Activated B cell treated with CpG ODN at 0.5 μM for 24 hours (primary cell): Measurements from ENCODE around the gene ABCA8. TPM values are rescaled to one million over a fixed set of nuclear protein-coding genes. Genes with fewer than 3 reads are reported as not detected.

ENCODE experiments used
- ATAC-seq: fragments of 200-7000 bp; cut with Tn5 transposase; one replicate; pipeline ENCODE4 v1.10.0; 2021; ENCODE audit warnings: low read depth, mild to moderate bottlenecking, moderate library complexity
- CTCF ChIA-PET: fragments of 350-600 bp; sonication (Branson Sonifier 250); formaldehyde crosslinking; loops from one replicate; lab custom pipeline; 2021; ENCODE audit warnings: antibody characterized with exemption; lab: Charles Lee
- POLR2A ChIA-PET: fragments of 350-600 bp; sonication (Branson Sonifier 250); formaldehyde crosslinking; loops from one replicate; lab custom pipeline; 2021; ENCODE audit warnings: antibody characterized with exemption; lab: Charles Lee
- DNase-seq: peaks from one replicate; pipeline ENCODE4 v3.0.0; 2022
- H3K27ac Mint-ChIP-seq: one replicate; pipeline ENCODE4 v1.8.0; 2020; ENCODE audit warnings: mixed read lengths
- H3K27me3 Mint-ChIP-seq: one replicate; pipeline ENCODE4 v1.8.0; 2021; ENCODE audit warnings: mixed read lengths
- H3K36me3 Mint-ChIP-seq: one replicate; pipeline ENCODE4 v1.8.0; 2021; ENCODE audit warnings: low read depth, mixed read lengths
- H3K4me1 Mint-ChIP-seq: one replicate; pipeline ENCODE4 v1.8.0; 2021; ENCODE audit warnings: mixed read lengths
- H3K4me3 Mint-ChIP-seq: one replicate; pipeline ENCODE4 v1.8.0; 2020; ENCODE audit warnings: mild to moderate bottlenecking, mixed read lengths
- H3K9me3 Mint-ChIP-seq: one replicate; pipeline ENCODE4 v1.8.0; 2020; ENCODE audit warnings: mixed read lengths
- CTCF ChIP-seq: fragments of 200-600 bp; IDR thresholded peaks from one replicate; pipeline ENCODE4 v1.8.0; 2022; ENCODE audit warnings: antibody characterized with exemption, mild to moderate bottlenecking
- intact Hi-C: fragments of 100-400 bp; cut with micrococcal nuclease; formaldehyde crosslinking; loops from one replicate; pipeline ENCODE4 v1.15.1; 2024
- total RNA-seq: library from RNA; stranded (reverse); gene quantifications from 2 replicates; pipeline ENCODE4 v1.2.3, GENCODE V29; 2022

The ABCA8 gene
- total RNA-seq, 1 donor from 2014 or later = not detected

DNA sequence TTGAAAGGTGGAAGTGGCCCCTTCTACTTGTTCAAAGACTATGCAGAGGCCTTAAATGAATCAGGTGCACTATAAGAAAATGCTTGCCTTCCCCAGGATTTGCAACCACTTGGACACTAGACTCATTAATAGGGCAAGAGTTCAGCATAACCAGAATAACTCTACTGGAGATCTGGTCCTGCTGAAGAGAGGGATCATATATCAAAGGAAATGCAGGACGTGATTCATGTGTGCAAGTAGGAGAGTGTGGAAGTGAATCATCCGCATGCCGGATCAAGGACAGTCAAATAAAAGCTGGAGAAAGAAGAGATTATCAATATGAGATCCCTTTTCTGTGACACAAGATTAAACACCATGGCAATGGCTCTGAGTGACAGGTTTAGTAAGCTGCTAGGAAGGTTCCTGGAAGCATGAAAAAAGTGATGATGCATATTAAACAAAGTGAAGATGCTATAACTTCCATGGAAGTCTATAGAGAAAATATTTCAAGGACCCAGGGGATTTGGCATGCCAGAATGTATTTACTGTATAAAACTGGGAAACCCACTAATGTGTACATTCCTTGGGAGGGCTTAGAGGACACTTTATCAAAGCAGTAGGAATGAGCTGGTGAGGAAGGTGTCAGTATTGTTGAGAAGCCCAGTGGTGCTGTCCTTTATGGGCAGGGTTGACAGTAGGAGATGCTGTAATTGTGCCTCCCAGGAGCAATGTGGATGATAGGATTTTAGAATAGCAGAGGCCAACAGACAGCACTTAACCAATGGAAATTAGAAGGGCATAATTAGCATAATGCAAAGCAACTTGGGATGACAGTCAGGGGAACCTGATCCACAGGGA is 133.1 kb downstream of the ABCA8 start:
- H3K9me3 Mint-ChIP-seq = no peaks in the 10 kb centered on the region
- no peaks in the 10 kb centered on the region for H3K27me3 Mint-ChIP-seq
- intact Hi-C loops = no loop called here
- DNase-seq (no peak), ATAC-seq (no peak)
- ChIA-PET POLR2A (no interaction called here), CTCF (no interaction called here)
- no peak overlapping the region for H3K4me3 Mint-ChIP-seq
- no peaks in the 10 kb centered on the region for H3K36me3 Mint-ChIP-seq
- H3K4me1 Mint-ChIP-seq = no peaks in the 10 kb centered on the region
- H3K27ac Mint-ChIP-seq = no peak overlapping the region
- TF ChIP-seq CTCF = no peak

DNA sequence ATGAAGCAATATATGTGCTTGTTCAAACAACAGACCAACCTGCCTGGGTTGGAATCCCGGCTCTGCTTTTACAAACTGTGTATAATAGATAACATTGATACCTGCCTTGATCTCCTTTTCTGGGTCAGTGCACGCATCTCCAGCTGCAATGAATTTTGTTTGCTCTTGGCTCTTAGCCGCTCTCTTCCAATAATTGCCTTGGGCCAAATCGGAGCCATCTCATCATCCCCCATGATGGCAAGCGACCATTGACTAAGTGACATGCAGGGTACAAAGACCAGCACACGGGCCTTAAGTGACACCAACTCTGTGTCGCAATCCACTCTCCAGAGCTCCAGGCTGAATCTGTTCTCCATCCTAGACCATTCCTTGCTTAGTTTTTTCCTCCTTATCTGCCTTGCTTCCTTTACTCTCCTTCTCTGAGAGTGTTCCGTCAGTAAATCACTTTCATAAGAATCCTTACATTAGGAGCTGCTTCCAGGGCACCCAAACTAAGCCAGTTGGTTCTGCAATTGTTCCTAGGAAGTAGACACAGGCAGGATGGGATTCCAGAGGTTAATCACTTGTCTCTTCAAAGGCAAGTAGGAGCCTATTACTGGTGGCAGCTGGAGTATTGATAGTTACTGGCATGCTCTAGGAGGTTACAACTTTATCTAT is 134.2 kb downstream of the ABCA8 start:
- TF ChIP-seq CTCF = no peak
- ATAC-seq (no peak), DNase-seq (no peak)
- H3K27ac Mint-ChIP-seq = no peak overlapping the region
- H3K36me3 Mint-ChIP-seq = no peaks in the 10 kb centered on the region
- H3K4me3 Mint-ChIP-seq = no peak overlapping the region
- POLR2A ChIA-PET = no interaction called here
- CTCF ChIA-PET = no interaction called here
- H3K4me1 Mint-ChIP-seq = no peaks in the 10 kb centered on the region
- H3K9me3 Mint-ChIP-seq = no peaks in the 10 kb centered on the region
- intact Hi-C loops = no loop called here
- no peaks in the 10 kb centered on the region for H3K27me3 Mint-ChIP-seq

GRCh38 chr17:68820476-68820824 is 134.7 kb downstream of the ABCA8 start:
- Mint-ChIP-seq H3K4me3 (no peak overlapping the region), H3K9me3 (no peaks in the 10 kb centered on the region), H3K27me3 (no peaks in the 10 kb centered on the region), H3K36me3 (no peaks in the 10 kb centered on the region), H3K27ac (no peak overlapping the region), H3K4me1 (no peaks in the 10 kb centered on the region)
- no peak for ATAC-seq
- no peak for TF ChIP-seq CTCF
- intact Hi-C loops = no loop called here
- ChIA-PET CTCF (no interaction called here), POLR2A (no interaction called here)
- no peak for DNase-seq

DNA sequence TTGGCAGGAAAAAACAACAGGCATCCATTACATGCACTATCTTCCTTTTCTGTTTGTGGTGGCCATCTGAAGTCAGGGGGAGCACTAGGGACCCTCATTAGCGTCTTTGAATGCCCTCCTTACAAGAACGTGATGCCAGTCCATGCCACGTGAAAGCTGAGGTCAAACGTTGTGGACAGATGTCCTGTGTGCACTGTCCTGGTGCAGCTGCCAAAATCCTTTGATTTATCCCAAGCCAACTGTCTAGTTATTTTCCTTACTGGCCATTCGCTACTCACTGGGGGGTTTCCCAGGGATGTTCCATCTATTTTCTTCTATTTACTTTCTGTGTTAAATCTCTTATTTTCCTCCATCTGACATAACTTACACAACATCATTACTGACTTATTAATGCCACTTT is 135.7 kb downstream of the ABCA8 start:
- H3K4me1 Mint-ChIP-seq = no peaks in the 10 kb centered on the region
- POLR2A ChIA-PET = no interaction called here
- no peak overlapping the region for H3K27ac Mint-ChIP-seq
- ATAC-seq = no peak
- no peak for TF ChIP-seq CTCF
- no peak overlapping the region for H3K4me3 Mint-ChIP-seq
- CTCF ChIA-PET = no interaction called here
- no peaks in the 10 kb centered on the region for H3K36me3 Mint-ChIP-seq
- intact Hi-C loops = no loop called here
- no peaks in the 10 kb centered on the region for H3K27me3 Mint-ChIP-seq
- no peaks in the 10 kb centered on the region for H3K9me3 Mint-ChIP-seq
- DNase-seq = no peak

Other genes with a start within 250 kb of the ABCA8 start
- 0.04 and 0.10 TPM in 2 replicates for gene ABCA9, start 105.5 kb upstream of the ABCA8 start, total RNA-seq
- 3.3 and 4.4 TPM in 2 replicates for gene ABCA6, start 186.5 kb upstream of the ABCA8 start, total RNA-seq